GM18861 (cell line): ENCODE results near the gene GMPR2.
"Not testable (repeated sequence)": the region's sequence is repeated elsewhere in the genome, so short reads cannot be mapped to it uniquely, and the experiment has no call there.

Experiments used
- ATAC-seq: cut with Tn5 transposase; IDR thresholded peaks from one replicate; pipeline ENCODE4 v1.9.1; 2021; ENCODE audit not compliant: unreplicated experiment

Gene GMPR2

GRCh38 chr14:24198814-24199524, 33.8 kb upstream of the GMPR2 start:
- ATAC-seq, result no peak

GRCh38 chr14:24202538-24202937, 30.2 kb upstream of the GMPR2 start:
- ATAC-seq, result not testable (repeated sequence)

GRCh38 chr14:24203249-24203886, 29.4 kb upstream of the GMPR2 start:
- ATAC-seq, result not testable (repeated sequence)

- ATAC-seq, result no peak
Measured at GRCh38 chr14:24204163-24205146, 28.3 kb upstream of the GMPR2 start.

- ATAC-seq, result no peak
Measured at GRCh38 chr14:24206260-24207103, 26.2 kb upstream of the GMPR2 start.

GRCh38 chr14:24207104-24207551, 25.6 kb upstream of the GMPR2 start:
- ATAC-seq, result no peak

- ATAC-seq, result no peak
Measured at GRCh38 chr14:24207625-24208024, 25.1 kb upstream of the GMPR2 start.

- no peak for ATAC-seq
Measured at GRCh38 chr14:24211311-24211710, 21.4 kb upstream of the GMPR2 start.

GRCh38 chr14:24212924-24213865, 19.5 kb upstream of the GMPR2 start, which contains the start of gene CHMP4A:
CHMP4A (minus strand) TSS chr14:24213488; CDS start chr14:24213439, 49 bp downstream.
- peak; percentile 68 for ATAC-seq

GRCh38 chr14:24213866-24214662, 18.7 kb upstream of the GMPR2 start:
- no peak for ATAC-seq

GRCh38 chr14:24215495-24216344, 17.0 kb upstream of the GMPR2 start, which contains the start of gene MDP1:
MDP1 (minus strand) TSS chr14:24216066; CDS start chr14:24215955, 111 bp downstream.
- ATAC-seq, result peak; percentile 61

- no peak for ATAC-seq
Measured at GRCh38 chr14:24216345-24216699, 16.4 kb upstream of the GMPR2 start.

GRCh38 chr14:24216876-24217275, 15.9 kb upstream of the GMPR2 start:
- ATAC-seq, result not testable (repeated sequence)

GRCh38 chr14:24219080-24219479, 13.6 kb upstream of the GMPR2 start:
- no peak for ATAC-seq

- ATAC-seq, result no peak
Measured at GRCh38 chr14:24219521-24219920, 13.2 kb upstream of the GMPR2 start.

- ATAC-seq, result not testable (repeated sequence)
Measured at GRCh38 chr14:24222987-24223386, 9.7 kb upstream of the GMPR2 start.

- ATAC-seq, result no peak
Measured at GRCh38 chr14:24224618-24225071, 8.1 kb upstream of the GMPR2 start.
